LNCAP (cell line): Measurements from ENCODE around the gene ASB16.

Experiments
- TF ChIP-seq, protein P1 (sequence below): fragments of 450-650 bp; IDR thresholded peaks from 2 replicates; pipeline ENCODE4 v1.5.1; 2017; ENCODE audit warnings: mild to moderate bottlenecking

Gene ASB16

DNA sequence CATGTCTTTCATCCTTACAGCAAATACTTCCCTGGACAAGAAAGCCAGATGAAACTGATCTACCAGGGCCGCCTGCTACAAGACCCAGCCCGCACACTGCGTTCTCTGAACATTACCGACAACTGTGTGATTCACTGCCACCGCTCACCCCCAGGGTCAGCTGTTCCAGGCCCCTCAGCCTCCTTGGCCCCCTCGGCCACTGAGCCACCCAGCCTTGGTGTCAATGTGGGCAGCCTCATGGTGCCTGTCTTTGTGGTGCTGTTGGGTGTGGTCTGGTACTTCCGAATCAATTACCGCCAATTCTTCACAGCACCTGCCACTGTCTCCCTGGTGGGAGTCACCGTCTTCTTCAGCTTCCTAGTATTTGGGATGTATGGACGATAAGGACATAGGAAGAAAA is 20.0 kb downstream of the ASB16 start:
- TF ChIP-seq, protein P1, sequence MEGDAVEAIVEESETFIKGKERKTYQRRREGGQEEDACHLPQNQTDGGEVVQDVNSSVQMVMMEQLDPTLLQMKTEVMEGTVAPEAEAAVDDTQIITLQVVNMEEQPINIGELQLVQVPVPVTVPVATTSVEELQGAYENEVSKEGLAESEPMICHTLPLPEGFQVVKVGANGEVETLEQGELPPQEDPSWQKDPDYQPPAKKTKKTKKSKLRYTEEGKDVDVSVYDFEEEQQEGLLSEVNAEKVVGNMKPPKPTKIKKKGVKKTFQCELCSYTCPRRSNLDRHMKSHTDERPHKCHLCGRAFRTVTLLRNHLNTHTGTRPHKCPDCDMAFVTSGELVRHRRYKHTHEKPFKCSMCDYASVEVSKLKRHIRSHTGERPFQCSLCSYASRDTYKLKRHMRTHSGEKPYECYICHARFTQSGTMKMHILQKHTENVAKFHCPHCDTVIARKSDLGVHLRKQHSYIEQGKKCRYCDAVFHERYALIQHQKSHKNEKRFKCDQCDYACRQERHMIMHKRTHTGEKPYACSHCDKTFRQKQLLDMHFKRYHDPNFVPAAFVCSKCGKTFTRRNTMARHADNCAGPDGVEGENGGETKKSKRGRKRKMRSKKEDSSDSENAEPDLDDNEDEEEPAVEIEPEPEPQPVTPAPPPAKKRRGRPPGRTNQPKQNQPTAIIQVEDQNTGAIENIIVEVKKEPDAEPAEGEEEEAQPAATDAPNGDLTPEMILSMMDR: no peak

DNA sequence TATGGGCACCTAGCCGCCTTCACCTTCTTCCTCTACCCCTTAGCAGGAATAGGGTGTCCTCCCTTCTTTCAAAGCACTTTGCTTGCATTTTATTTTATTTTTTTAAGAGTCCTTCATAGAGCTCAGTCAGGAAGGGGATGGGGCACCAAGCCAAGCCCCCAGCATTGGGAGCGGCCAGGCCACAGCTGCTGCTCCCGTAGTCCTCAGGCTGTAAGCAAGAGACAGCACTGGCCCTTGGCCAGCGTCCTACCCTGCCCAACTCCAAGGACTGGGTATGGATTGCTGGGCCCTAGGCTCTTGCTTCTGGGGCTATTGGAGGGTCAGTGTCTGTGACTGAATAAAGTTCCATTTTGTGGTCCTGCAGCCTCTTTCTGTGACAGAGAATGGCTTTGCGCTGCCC is 20.9 kb downstream of the ASB16 start:
- TF ChIP-seq, protein P1: no peak

DNA sequence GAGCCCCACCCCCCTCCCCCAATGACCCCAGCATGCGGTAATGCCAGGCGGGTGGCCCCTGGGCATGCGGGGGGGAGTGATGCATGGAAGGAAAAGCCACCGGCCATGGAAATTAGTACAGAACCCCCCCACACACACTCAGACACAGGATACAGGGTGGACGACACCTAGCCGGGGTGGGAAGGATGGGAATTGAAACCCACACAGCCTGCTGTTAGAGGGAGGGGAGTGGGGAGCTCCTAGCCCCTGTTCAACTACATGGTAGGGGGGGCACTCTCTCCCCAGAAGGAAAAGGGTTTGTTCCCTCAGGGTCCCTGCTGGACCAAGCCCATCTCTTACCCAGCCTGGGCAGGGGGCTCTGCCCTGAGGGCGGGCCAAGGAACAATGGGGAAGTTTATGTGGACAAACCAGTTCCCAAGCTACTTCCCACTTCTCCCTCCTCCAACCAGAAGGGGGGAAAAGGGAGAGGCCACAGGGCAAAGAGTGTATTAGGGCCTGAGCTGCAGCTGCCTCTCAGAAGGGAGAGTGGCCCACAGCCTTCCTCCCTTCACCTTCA is 21.5 kb downstream of the ASB16 start:
- TF ChIP-seq, protein P1: no peak

DNA sequence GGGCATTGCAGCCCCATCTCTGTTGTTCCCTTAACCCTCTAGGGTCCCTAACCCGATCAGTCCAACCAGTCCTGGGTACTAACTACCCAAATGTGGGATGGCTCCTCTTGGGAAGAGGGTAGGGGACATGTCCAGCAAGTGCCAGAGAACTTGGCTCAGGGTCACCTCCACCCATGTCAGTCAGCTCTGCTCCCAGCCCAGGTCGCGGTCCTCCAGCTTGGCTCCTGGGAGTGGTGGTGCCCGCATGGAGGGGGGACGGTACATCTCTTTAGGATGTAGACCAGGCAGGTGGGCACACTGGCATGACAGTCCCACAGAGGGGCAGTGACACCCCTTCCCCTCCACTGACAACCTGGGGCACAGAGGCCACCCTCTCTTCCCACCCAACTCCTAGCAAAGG is 22.2 kb downstream of the ASB16 start:
- TF ChIP-seq, protein P1: no peak

DNA sequence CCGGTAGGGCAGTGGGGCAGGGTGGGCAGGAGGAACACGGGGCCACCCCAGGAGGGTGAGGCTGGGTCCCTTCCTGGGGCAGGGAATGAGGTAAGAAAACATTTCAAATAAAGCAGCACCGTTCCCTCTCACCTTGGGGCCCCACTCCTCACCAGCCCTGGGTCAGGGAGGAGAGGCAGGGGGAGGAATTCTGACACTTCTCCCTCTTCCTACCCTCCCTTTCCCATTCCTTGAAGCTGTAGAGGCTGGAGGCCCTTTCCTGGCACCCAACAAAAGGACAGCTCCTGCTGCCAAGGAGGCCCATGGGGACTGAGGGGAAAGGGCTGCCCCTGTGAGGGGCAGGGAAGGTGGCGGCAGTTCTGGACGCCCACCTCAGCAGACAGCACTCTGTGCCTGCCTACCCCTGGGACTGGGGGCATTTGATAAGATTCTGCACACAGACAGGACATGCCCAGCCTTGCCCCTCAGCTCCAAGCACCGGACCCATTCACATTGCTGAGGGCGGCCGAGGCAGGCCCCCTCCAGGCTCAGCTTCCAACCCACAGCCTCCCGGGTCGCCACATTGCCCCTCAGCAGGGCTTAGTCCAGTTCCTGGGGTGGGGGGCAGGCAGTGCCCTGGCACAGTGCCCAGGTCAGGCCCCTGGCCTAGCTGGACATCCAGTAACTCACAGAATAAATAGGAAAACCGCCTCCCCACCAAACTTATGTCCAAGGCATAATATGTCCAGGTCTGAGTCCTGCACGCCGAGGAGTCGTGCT is 23.0 kb downstream of the ASB16 start:
- TF ChIP-seq, protein P1: no peak

DNA sequence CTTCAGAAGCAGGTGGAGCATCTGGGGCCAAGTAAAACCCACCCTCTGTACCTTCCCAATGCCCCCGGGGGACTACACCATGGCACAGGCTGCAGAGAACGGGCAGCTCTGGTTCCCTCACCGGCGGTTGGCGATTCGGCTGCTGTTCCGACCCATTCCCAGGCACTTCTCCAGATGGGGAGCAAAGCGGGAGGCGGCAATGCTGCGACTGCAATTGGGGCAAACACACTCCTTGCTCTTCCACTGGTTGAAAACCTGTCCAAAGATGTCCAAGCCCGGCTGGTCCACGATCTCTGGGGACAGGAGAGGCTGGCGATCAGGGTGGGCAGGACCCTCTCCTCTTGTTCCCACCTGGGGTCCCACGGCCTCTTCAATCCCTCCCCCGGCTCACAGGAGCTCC is 26.6 kb downstream of the ASB16 start:
- TF ChIP-seq, protein P1: no peak

DNA sequence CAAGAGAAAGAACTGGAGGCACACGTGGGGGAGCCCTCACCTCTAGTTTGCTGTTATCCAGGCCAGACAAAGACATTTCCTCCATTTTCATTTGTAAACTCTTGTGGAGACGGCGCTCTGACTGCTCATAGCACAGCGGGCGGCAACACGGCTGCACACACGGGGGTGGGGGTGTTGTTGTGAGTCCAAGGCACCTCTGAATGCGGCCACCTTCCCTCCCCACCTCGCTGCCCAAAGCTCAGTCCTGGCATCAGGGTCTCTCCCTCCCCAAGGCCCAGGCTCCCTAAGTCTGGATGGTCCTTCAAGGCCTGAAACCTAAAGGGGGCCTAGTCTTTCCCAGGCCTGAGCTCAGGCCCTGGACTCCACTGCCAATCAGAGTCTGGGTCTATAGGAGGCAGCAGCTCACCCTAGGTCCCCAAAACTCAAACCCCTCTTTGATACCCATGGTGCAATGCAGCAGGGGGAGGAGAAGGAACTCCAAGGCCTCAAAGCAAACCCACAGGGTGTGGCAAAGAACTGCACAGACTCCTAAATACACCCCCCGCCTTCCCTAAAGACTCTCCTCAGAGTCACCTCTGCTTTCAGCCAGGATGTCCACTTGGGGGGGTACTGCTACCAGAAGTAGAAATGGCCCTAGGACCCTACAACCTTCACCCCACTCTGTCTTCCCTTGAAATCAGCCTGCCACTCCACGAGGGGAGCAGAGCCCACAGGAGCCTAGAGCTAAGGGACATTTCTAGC is 27.6 kb downstream of the ASB16 start:
- TF ChIP-seq, protein P1: no peak
